Caki2 (cell line): ENCODE data around the gene YY1AP1. TPM values are rescaled to one million over a fixed set of nuclear protein-coding genes. Genes with fewer than 3 reads are reported as not detected.

Experiments
- DNase-seq: peaks from one replicate; pipeline ENCODE4 v3.0.0-alpha.2; 2015; ENCODE audit warnings: low read depth
- in situ Hi-C: cut with HindIII; loops from 2 replicates; pipeline ENCODE4 v1.10.0; 2016; ENCODE audit warnings: low sequenced_read_pairs, low pct_unique_long_range_greater_than_20kb, mixed read lengths
- total RNA-seq: library from RNA; depleted of rRNA; stranded (reverse); fragments of >200 nt; shearing (Covaris generic); gene quantifications from 2 replicates; pipeline ENCODE4 v1.2.3, GENCODE V29; 2014; ENCODE audit warnings: low replicate concordance; rRNA removed

Gene YY1AP1
- total RNA-seq, 1 experiment from 2014 or later: 22.3 TPM

- peak; percentile 96 for DNase-seq
- in situ Hi-C loops: no loop called here
Measured at GRCh38 chr1:155609515-155610256, 78.9 kb downstream of the YY1AP1 start, which contains the start of gene MSTO1. Gene MSTO1 (plus strand): TSS chr1:155610218. CDS start chr1:155610249, 31 bp downstream.

Other genes starting within 250 kb of the YY1AP1 start
- gene ASH1L, start 126.0 kb downstream of the YY1AP1 start, total RNA-seq: 9.7 and 21.2 TPM in 2 replicates
- gene MSTO1, start 78.6 kb downstream of the YY1AP1 start, total RNA-seq: 29.7 and 30.7 TPM in 2 replicates
- gene DAP3, start 317 bp upstream of the YY1AP1 start, total RNA-seq: 53.2 and 75.2 TPM in 2 replicates
- 7.9 and 9.5 TPM in 2 replicates for gene GON4L, start 168.4 kb upstream of the YY1AP1 start, total RNA-seq
- 0.03 TPM in 1 of 2 replicates, not detected in the other for gene SYT11, start 170.8 kb upstream of the YY1AP1 start, total RNA-seq
- 58.6 and 109 TPM in 2 replicates for gene RIT1, start 222.6 kb upstream of the YY1AP1 start, total RNA-seq
- 9.8 and 33.9 TPM in 2 replicates for gene KHDC4, start 245.6 kb upstream of the YY1AP1 start, total RNA-seq